ENCODE results near the gene MARCHF11. TPM values are rescaled to one million over a fixed set of nuclear protein-coding genes. Genes with fewer than 3 reads are reported as not detected.

MARCHF11 gene
- total RNA-seq, 1 experiment from 2014 or later, result not detected

GRCh38 chr5:16076657-16077056 is 102.9 kb downstream of the MARCHF11 start:
- ATAC-seq (no peak), DNase-seq (ENCODE audit: low read depth, low spot score) (no peak)
- Histone ChIP-seq H3K9me3 (ENCODE audit: control insufficient read depth, insufficient read depth, low read depth, low read length) (no peaks in the 10 kb centered on the region), H3K27me3 (ENCODE audit: control insufficient read depth, insufficient read depth, low read length) (no peaks in the 10 kb centered on the region), H3K27ac (ENCODE audit: low read length) (no peak overlapping the region), H3K4me3 (ENCODE audit: low read depth in 2 of 2, low read length in 2 of 2) (no peak overlapping the region), H3K4me1 (ENCODE audit: control insufficient read depth, insufficient read depth, low read length) (no peaks in the 10 kb centered on the region), H3K36me3 (ENCODE audit: control insufficient read depth, insufficient read depth, low read length) (no peaks in the 10 kb centered on the region)
- BruUV-seq (replicated peaks), result no TSS peak
- intact Hi-C loops (cut with micrococcal nuclease; ENCODE audit: unreplicated experiment) (no loop called here), in situ Hi-C loops (cut with HindIII; ENCODE audit: low pct_unique_long_range_greater_than_20kb, low sequenced_read_pairs) (no loop called here)
- no peak for TF ChIP-seq SIN3A (IDR thresholded peaks at IDR 0.05; ENCODE audit: borderline replicate concordance, insufficient read depth, low read depth, low read length)
- TF ChIP-seq CTCF (IDR thresholded peaks at IDR 0.05), result no peak
- no peak for TF ChIP-seq REST (IDR thresholded peaks at IDR 0.05; ENCODE audit: insufficient read depth in 1 of 2, low read depth in 2 of 2, low read length in 1 of 2)
- TF ChIP-seq POLR2AphosphoS5 (IDR thresholded peaks at IDR 0.05; ENCODE audit: low read depth, low read length), result no peak
- TF ChIP-seq TCF7L2 (IDR thresholded peaks at IDR 0.05; ENCODE audit: low read depth, low read length), result no peak
- POLR2A ChIA-PET, result no interaction called here
- CTCF ChIA-PET, result no interaction called here

- H3K4me1 ChIP-seq (ENCODE audit: control insufficient read depth, insufficient read depth, low read length), result no peaks in the 10 kb centered on the region
- H3K4me3 ChIP-seq (ENCODE audit: low read depth in 2 of 2, low read length in 2 of 2), result no peak overlapping the region
- no peak for TF ChIP-seq SIN3A (IDR thresholded peaks at IDR 0.05; ENCODE audit: borderline replicate concordance, insufficient read depth, low read depth, low read length)
- intact Hi-C loops (cut with micrococcal nuclease; ENCODE audit: unreplicated experiment), result no loop called here
- H3K9me3 ChIP-seq (ENCODE audit: control insufficient read depth, insufficient read depth, low read depth, low read length), result no peaks in the 10 kb centered on the region
- no peaks in the 10 kb centered on the region for H3K36me3 ChIP-seq (ENCODE audit: control insufficient read depth, insufficient read depth, low read length)
- DNase-seq (ENCODE audit: low read depth, low spot score), result no peak
- POLR2A ChIA-PET, result no interaction called here
- CTCF ChIA-PET, result no interaction called here
- in situ Hi-C loops (cut with HindIII; ENCODE audit: low pct_unique_long_range_greater_than_20kb, low sequenced_read_pairs), result no loop called here
- BruUV-seq (replicated peaks), result no TSS peak
- ATAC-seq, result no peak
- no peaks in the 10 kb centered on the region for H3K27me3 ChIP-seq (ENCODE audit: control insufficient read depth, insufficient read depth, low read length)
- H3K27ac ChIP-seq (ENCODE audit: low read length), result no peak overlapping the region
Observed at GRCh38 chr5:16074358-16074757, 105.2 kb downstream of the MARCHF11 start.

DNA sequence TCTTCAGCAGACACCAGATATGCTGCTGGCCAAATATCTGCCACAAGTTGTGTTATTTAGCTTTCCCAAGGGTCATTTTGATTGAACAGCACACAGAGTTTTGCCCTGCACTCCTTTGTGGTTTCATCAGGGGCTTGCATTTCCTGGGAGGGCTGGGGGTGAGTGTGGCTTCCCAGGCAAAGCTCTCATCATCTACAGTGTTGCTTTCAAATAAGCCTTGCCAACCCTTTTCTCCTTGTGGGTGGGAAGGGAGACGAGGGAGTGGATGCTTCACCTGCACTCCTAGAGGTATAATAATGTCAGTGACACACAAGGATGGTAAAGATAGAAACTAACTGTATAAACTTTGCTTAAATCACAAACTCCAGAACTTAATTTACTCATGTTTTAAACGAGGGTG is 107.0 kb downstream of the MARCHF11 start:
- ChIA-PET POLR2A (no interaction called here), CTCF (no interaction called here)
- no TSS peak for BruUV-seq (replicated peaks)
- Histone ChIP-seq H3K9me3 (ENCODE audit: control insufficient read depth, insufficient read depth, low read depth, low read length) (no peaks in the 10 kb centered on the region), H3K4me1 (ENCODE audit: control insufficient read depth, insufficient read depth, low read length) (no peaks in the 10 kb centered on the region), H3K4me3 (ENCODE audit: low read depth in 2 of 2, low read length in 2 of 2) (no peak overlapping the region), H3K27ac (ENCODE audit: low read length) (no peak overlapping the region), H3K27me3 (ENCODE audit: control insufficient read depth, insufficient read depth, low read length) (no peaks in the 10 kb centered on the region), H3K36me3 (ENCODE audit: control insufficient read depth, insufficient read depth, low read length) (no peaks in the 10 kb centered on the region)
- ATAC-seq (no peak), DNase-seq (ENCODE audit: low read depth, low spot score) (no peak)
- in situ Hi-C loops (cut with HindIII; ENCODE audit: low pct_unique_long_range_greater_than_20kb, low sequenced_read_pairs) (no loop called here), intact Hi-C loops (cut with micrococcal nuclease; ENCODE audit: unreplicated experiment) (no loop called here)
- no peak for TF ChIP-seq POLR2AphosphoS5 (IDR thresholded peaks at IDR 0.05; ENCODE audit: low read depth, low read length)
- no peak for TF ChIP-seq TCF7L2 (IDR thresholded peaks at IDR 0.05; ENCODE audit: low read depth, low read length)
- TF ChIP-seq SIN3A (IDR thresholded peaks at IDR 0.05; ENCODE audit: borderline replicate concordance, insufficient read depth, low read depth, low read length), result no peak
- no peak for TF ChIP-seq CTCF (IDR thresholded peaks at IDR 0.05)
- TF ChIP-seq REST (IDR thresholded peaks at IDR 0.05; ENCODE audit: insufficient read depth in 1 of 2, low read depth in 2 of 2, low read length in 1 of 2), result no peak

Data from Panc1 (cell line).